Measurements from ENCODE around the gene PRICKLE2. TPM values are rescaled to one million over a fixed set of nuclear protein-coding genes. Genes with fewer than 3 reads are reported as not detected.

The PRICKLE2 gene
- total RNA-seq, 2 experiments from 2014 or later: not detected

DNA sequence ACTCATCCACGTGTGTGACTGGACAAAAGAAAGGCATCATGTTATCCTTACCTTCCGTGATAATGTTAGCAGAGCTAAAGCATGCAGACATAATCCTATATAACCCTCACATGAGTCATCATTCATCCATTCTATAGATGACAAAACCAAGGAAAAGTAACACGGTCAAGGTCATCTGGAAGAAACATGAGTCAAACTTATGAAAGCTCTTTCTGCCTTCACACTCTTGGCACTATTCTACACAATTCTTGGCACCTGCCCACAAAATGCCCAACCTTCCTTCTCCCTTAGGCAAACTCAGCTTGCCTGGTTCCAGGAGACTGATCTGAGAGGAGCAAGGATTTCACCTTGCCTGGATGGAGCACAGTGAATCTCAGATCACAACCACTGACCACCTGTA lies 66.9 kb downstream of the PRICKLE2 start:
- CTCF ChIA-PET: no interaction called here
- H3K27ac Mint-ChIP-seq: no peak overlapping the region
- ATAC-seq: no peak
- POLR2A ChIA-PET: no interaction called here
- H3K4me1 Mint-ChIP-seq: no peaks in the 10 kb centered on the region
- intact Hi-C loops (cut with DNase I, micrococcal nuclease): no loop called here
- no peaks in the 10 kb centered on the region for H3K9me3 Mint-ChIP-seq (ENCODE audit: low read depth)
- no peak for DNase-seq
- no peak overlapping the region for H3K4me3 Mint-ChIP-seq
- H3K36me3 Mint-ChIP-seq (ENCODE audit: low read depth): no peaks in the 10 kb centered on the region
- H3K27me3 Mint-ChIP-seq: peaks cover 4% of the 10 kb centered on the region

DNA sequence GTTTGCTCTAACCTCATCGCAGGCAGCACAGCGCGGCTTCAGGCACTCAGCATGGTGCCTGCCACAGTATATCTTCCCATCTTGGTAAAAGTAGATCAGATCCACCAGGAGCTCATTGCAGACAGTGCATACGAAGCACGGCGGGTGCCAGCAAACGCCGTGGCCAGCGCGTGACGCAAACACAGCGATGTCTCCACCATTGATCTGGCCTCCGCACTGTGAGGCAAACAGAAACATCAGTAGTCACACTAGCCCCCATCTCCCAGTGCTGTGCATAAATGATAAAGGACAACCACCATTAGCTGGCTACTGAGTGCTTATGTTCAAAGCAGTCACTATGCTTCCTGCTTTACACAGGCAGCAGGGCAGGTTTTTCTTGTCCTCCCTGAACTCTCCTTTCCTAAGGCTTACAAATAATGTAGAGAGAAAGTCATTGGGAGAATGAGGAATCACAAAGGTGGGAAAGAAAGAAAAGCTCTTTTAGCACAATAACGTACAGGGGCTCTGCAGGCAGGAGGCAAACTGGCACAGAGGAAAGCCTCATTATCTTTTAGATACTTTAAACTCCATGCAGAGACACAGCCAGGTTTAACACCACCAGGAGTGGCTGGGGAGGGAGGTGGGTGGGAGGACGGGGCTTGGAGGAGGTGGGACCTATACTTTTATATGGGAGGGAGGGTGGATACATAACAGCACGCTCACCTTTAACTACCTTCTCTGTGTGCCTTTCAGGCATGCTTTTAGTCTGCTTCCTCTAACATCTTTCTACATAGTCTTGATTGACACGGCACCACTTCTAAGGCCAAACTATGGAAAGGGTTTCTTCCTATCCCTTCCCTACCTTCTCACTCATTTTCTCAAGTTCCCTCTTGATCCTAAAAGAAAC lies 67.9 kb downstream of the PRICKLE2 start:
- Mint-ChIP-seq H3K27ac (no peak overlapping the region), H3K9me3 (ENCODE audit: low read depth) (no peaks in the 10 kb centered on the region), H3K4me3 (no peak overlapping the region), H3K4me1 (no peaks in the 10 kb centered on the region), H3K36me3 (ENCODE audit: low read depth) (no peaks in the 10 kb centered on the region), H3K27me3 (peaks cover 4% of the 10 kb centered on the region)
- no peak for ATAC-seq
- CTCF ChIA-PET: no interaction called here
- intact Hi-C loops (cut with DNase I, micrococcal nuclease): no loop called here
- no peak for DNase-seq
- POLR2A ChIA-PET: no interaction called here

GRCh38 chr3:64155328-64155727 lies 69.9 kb downstream of the PRICKLE2 start:
- H3K9me3 Mint-ChIP-seq (ENCODE audit: low read depth): no peaks in the 10 kb centered on the region
- no peak for DNase-seq
- no peaks in the 10 kb centered on the region for H3K4me1 Mint-ChIP-seq
- ChIA-PET POLR2A (no interaction called here), CTCF (interaction anchor here (0.7 kb wide), 1 partner anchor 549 kb away, joined by 4 read pairs; no protein-coding TSS in a partner anchor)
- H3K27ac Mint-ChIP-seq: no peak overlapping the region
- no peak for ATAC-seq
- no peak overlapping the region for H3K4me3 Mint-ChIP-seq
- H3K27me3 Mint-ChIP-seq: no peaks in the 10 kb centered on the region
- no peaks in the 10 kb centered on the region for H3K36me3 Mint-ChIP-seq (ENCODE audit: low read depth)
- intact Hi-C loops (cut with DNase I, micrococcal nuclease): no loop called here

DNA sequence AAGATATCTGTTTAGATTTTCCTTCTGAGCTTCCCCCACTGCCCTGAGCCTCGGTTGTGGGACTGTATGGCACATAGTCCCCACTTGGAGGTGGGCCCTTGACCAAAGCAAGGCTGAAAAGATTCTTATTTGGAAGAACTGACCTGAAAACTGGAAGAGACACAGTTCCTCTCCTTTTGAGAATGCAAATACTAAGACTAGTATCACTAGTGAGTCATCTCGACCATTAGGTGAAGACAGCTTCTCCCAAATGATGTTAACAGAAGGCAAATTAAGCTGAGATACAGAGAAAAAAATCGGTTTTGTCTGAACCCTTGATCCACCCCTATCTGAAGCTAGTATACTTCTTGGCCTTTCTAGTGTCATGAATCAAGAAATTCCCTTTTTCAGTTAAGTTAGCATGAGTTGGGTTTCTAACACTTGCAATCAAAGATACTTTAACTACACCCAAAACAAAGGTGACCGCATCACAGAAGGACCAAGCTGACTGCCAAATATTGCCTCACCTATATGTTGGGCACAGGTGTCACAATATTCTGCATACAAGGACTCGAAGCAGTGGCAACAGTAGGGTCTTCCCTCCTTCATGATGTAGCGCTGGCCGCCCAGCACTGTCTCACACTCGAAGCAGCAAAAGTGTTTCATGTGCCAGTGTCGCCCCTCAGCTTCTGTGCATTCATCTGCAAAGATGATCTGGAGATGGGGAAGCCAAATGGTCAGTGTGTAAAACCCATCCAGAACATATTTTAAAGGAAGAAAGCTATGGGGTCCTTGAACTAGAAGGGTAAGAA lies 72.4 kb downstream of the PRICKLE2 start:
- Mint-ChIP-seq H3K27me3 (no peaks in the 10 kb centered on the region), H3K36me3 (ENCODE audit: low read depth) (no peaks in the 10 kb centered on the region), H3K27ac (no peak overlapping the region), H3K4me1 (no peaks in the 10 kb centered on the region), H3K9me3 (ENCODE audit: low read depth) (no peaks in the 10 kb centered on the region), H3K4me3 (no peak overlapping the region)
- ChIA-PET POLR2A (no interaction called here), CTCF (no interaction called here)
- ATAC-seq (no peak), DNase-seq (no peak)
- intact Hi-C loops (cut with DNase I, micrococcal nuclease): no loop called here

DNA sequence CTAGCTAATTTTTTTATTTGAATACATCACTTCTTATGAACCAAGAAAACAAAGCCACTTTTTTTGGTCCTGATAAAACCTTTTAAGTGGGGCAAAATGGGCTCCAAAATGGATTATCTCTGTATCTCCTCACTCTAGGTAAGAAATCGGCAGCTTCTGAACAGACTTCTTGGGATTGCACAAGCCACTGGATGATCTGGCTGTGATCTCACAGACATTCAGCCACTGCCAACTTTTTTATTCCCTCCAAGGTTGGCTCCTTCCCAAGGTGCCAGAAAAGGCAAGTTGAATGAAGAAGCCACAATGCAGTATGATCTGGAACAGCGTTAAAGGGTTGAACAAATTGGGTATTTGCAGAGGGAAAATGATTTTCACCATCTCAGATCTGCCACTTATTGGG lies 73.2 kb downstream of the PRICKLE2 start:
- Mint-ChIP-seq H3K4me3 (no peak overlapping the region), H3K36me3 (ENCODE audit: low read depth) (no peaks in the 10 kb centered on the region), H3K4me1 (no peaks in the 10 kb centered on the region), H3K27ac (no peak overlapping the region), H3K27me3 (no peaks in the 10 kb centered on the region), H3K9me3 (ENCODE audit: low read depth) (no peaks in the 10 kb centered on the region)
- no peak for DNase-seq
- ChIA-PET POLR2A (no interaction called here), CTCF (no interaction called here)
- intact Hi-C loops (cut with DNase I, micrococcal nuclease): no loop called here
- no peak for ATAC-seq

GRCh38 chr3:64151342-64151871 lies 73.9 kb downstream of the PRICKLE2 start:
- H3K36me3 Mint-ChIP-seq (ENCODE audit: low read depth): no peaks in the 10 kb centered on the region
- intact Hi-C loops (cut with DNase I, micrococcal nuclease): no loop called here
- H3K27me3 Mint-ChIP-seq: no peaks in the 10 kb centered on the region
- no peaks in the 10 kb centered on the region for H3K9me3 Mint-ChIP-seq (ENCODE audit: low read depth)
- H3K4me3 Mint-ChIP-seq: no peak overlapping the region
- POLR2A ChIA-PET: no interaction called here
- ATAC-seq (no peak), DNase-seq (no peak)
- H3K4me1 Mint-ChIP-seq: no peaks in the 10 kb centered on the region
- CTCF ChIA-PET: no interaction called here
- no peak overlapping the region for H3K27ac Mint-ChIP-seq

DNA sequence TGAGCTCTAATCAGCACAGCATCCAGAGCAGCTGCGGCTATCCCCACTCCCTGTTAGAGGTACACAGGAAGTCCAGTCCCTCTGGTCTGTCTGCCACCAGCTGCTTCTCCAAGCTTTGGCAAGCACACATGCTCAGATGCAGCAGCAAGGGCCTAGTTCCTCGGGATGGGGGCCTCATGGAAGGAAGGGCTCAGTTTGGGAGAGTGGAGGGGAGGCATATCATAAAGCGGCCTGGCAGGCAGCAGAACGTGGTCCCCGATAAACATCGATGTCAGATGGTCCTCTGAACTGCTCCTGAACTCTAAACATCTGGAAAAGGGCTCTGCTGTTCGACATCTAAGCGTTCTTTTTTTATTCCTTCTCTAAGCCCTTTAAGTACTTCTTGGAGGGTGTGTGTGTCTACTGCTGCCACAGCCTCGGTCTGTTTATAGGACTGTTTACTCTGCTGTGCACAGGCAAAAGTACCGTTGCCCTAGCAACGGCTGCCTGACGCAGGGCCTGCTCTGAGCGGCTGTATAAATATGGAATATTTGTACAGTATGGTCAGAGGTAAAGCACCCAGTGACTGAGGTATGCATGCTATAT lies 74.6 kb downstream of the PRICKLE2 start:
- H3K27me3 Mint-ChIP-seq: peaks cover 3% of the 10 kb centered on the region
- POLR2A ChIA-PET: no interaction called here
- H3K27ac Mint-ChIP-seq: no peak overlapping the region
- H3K4me3 Mint-ChIP-seq: no peak overlapping the region
- intact Hi-C loops (cut with DNase I, micrococcal nuclease): no loop called here
- no peak for ATAC-seq
- no peak for DNase-seq
- H3K36me3 Mint-ChIP-seq (ENCODE audit: low read depth): no peaks in the 10 kb centered on the region
- no peaks in the 10 kb centered on the region for H3K4me1 Mint-ChIP-seq
- no peaks in the 10 kb centered on the region for H3K9me3 Mint-ChIP-seq (ENCODE audit: low read depth)
- CTCF ChIA-PET: no interaction called here

GRCh38 chr3:64149886-64150285 lies 75.4 kb downstream of the PRICKLE2 start:
- intact Hi-C loops (cut with DNase I, micrococcal nuclease): no loop called here
- no peaks in the 10 kb centered on the region for H3K9me3 Mint-ChIP-seq (ENCODE audit: low read depth)
- no peak for DNase-seq
- ATAC-seq: no peak
- H3K27me3 Mint-ChIP-seq: peaks cover 3% of the 10 kb centered on the region
- ChIA-PET POLR2A (no interaction called here), CTCF (no interaction called here)
- H3K36me3 Mint-ChIP-seq (ENCODE audit: low read depth): no peaks in the 10 kb centered on the region
- H3K4me3 Mint-ChIP-seq: no peak overlapping the region
- no peak overlapping the region for H3K27ac Mint-ChIP-seq
- H3K4me1 Mint-ChIP-seq: no peaks in the 10 kb centered on the region

- H3K27ac Mint-ChIP-seq: no peak overlapping the region
- no peak for DNase-seq
- H3K4me1 Mint-ChIP-seq: no peaks in the 10 kb centered on the region
- ATAC-seq: no peak
- H3K36me3 Mint-ChIP-seq (ENCODE audit: low read depth): no peaks in the 10 kb centered on the region
- ChIA-PET CTCF (no interaction called here), POLR2A (no interaction called here)
- intact Hi-C loops (cut with DNase I, micrococcal nuclease): no loop called here
- peaks cover 3% of the 10 kb centered on the region for H3K27me3 Mint-ChIP-seq
- H3K9me3 Mint-ChIP-seq (ENCODE audit: low read depth): no peaks in the 10 kb centered on the region
- no peak overlapping the region for H3K4me3 Mint-ChIP-seq
Measured at GRCh38 chr3:64148955-64149653, 76.2 kb downstream of the PRICKLE2 start.

DNA sequence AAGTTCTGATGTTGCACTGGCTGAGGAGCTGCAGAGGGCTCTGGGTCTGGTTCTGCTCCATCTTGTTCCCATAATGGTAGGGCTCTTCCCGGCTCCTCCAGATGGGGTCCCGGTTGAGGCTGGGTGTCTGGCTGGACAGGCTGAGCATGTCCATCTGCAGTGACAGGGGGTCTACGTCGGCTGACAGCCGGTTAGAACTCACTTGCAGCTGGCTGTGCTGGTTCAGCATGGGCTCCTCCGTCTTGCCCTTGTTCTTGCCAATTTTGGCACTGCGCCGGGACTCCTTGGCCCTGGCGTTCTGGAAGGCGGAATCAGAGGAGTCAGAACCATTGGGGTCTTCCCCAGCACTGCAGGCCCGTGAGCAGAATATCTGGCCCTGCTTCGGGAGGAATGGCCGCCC lies 78.1 kb downstream of the PRICKLE2 start:
- CTCF ChIA-PET: no interaction called here
- Mint-ChIP-seq H3K27ac (no peak overlapping the region), H3K9me3 (ENCODE audit: low read depth) (no peaks in the 10 kb centered on the region), H3K4me3 (no peak overlapping the region), H3K27me3 (peaks cover 3% of the 10 kb centered on the region), H3K4me1 (no peaks in the 10 kb centered on the region), H3K36me3 (ENCODE audit: low read depth) (no peaks in the 10 kb centered on the region)
- intact Hi-C loops (cut with DNase I, micrococcal nuclease): no loop called here
- POLR2A ChIA-PET: no interaction called here
- DNase-seq (no peak), ATAC-seq (no peak)

DNA sequence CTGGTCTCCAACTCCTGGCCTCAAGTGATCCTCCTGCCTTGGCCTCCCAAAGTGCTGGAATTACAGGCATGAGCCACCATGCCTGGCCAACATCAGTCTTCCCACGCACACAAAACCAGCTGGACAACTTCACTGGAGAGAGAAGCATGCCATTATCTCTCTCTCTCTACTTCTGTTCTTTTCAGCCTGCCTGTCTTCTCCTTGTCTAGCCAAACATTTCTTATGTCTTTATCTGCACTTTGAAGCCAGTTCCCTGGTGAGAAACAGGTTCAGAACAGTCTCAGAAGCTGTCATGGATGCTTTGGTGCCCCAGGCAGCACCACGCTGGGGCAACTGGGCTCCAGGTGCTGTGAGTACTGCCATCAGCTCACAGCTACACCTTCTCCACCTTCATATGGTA lies 79.8 kb downstream of the PRICKLE2 start:
- ChIA-PET CTCF (no interaction called here), POLR2A (no interaction called here)
- Mint-ChIP-seq H3K36me3 (ENCODE audit: low read depth) (no peaks in the 10 kb centered on the region), H3K4me3 (no peak overlapping the region), H3K4me1 (no peaks in the 10 kb centered on the region), H3K9me3 (ENCODE audit: low read depth) (no peaks in the 10 kb centered on the region), H3K27ac (no peak overlapping the region), H3K27me3 (peaks cover 3% of the 10 kb centered on the region)
- intact Hi-C loops (cut with DNase I, micrococcal nuclease): no loop called here
- DNase-seq: no peak
- no peak for ATAC-seq
